HG03159 (cell line): Measurements from ENCODE around the gene VARS2.
"Not testable (repeated sequence)": the region's sequence is repeated elsewhere in the genome, so short reads cannot be mapped to it uniquely, and the experiment has no call there.

Experiments
- ATAC-seq: cut with Tn5 transposase; IDR thresholded peaks from one replicate; pipeline ENCODE4 v1.9.1; 2021; ENCODE audit warnings: mild to moderate bottlenecking, moderate library complexity; ENCODE audit not compliant: unreplicated experiment

Gene VARS2

DNA sequence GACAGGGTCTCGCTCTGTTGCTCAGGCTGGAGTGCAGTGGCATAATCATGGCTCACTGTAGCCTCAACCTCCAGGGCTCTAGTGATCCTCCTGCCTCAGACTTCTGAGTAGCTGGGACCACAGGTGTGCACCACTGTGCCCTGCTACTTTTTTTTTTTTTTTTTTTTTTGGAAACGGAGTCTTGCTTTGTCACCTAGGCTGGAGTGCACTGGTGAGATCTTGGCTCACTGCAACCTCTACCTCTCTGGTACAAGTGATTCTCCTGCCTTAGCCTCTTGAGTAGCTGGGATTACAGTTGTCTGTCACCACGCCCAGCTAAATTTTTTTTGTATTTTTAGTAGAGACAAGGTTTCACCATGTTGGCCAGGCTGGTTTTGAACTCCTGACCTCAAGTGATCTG lies 13.0 kb downstream of the VARS2 start:
- ATAC-seq: not testable (repeated sequence)

DNA sequence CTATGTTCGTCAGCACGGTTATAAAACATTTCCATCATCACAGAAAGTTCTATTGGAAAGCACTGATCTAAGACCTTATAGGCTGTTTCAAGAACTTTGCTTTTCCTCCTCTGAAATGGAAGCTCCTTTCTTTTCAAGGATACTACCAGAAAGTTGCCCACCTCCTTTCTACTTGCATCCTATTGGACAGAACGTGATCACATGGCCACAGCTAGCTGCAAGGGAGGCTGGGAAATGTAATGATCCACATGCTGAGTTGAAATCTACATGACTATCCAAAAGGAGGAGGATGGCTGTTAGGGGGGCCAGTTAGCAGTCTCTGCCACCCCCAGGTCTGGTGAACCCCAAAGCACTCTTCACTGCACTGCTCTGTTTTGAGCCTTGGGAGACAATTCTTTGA lies 14.6 kb downstream of the VARS2 start:
- ATAC-seq: no peak

DNA sequence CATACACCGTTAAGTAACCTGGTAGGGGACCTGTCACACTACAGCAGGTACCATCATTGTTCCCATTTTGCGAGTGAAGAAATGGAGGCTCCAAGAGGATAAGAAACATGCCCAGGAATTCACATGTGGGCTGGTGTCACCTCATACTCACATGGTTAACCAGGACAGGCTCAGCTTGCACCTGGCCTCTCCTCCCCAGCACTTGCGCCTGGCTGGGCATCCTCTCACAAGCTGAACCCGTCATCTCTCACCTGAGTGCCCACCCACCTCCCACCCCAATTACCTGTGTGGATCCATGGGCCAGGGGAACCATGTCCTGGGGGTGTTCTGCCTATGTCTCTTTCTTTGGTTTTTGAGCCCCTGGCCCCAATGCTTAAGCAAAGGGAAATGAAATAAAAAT lies 16.5 kb downstream of the VARS2 start:
- ATAC-seq: no peak

- ATAC-seq: no peak
Measured at GRCh38 chr6:30931272-30931671, 17.2 kb downstream of the VARS2 start.

DNA sequence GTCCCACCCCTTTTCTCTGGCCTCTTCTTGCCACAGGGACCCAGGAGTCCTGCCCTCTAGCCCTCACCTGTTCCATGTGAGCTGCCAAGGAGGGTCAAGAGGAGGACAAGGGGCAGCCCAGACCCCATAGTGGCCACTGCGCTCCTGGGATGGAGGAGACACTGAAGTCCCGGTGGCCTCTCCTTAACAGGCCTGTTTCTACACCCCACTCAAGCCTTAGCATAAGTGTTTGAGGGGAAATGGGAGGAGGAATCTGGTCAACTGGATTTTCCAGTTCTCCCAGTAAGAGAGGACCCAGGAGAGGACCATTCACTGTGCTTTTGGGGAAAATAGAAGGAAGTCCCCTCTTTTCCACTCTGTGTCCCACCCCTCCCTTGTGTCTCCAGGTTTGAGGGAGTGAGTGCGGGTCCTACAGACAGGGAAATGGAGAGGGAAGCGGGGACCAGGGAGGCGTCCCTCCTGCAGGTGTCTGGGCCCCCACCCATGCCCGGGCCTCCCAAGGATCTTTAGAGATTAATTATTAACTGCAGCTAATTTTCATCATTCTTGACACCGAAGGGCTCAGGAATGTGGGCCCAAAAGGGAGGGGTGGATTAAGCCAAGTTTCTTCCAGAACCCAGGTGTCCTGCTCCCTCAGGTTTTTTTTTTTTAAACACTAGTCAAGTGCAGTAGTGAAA lies 18.1 kb downstream of the VARS2 start, which contains the start of gene SFTA2:
Gene SFTA2, minus strand, starts transcription at position 202 of the 677 bp plus-strand sequence. Its CDS starts 74 bp downstream, at position 128.
- ATAC-seq: no peak

DNA sequence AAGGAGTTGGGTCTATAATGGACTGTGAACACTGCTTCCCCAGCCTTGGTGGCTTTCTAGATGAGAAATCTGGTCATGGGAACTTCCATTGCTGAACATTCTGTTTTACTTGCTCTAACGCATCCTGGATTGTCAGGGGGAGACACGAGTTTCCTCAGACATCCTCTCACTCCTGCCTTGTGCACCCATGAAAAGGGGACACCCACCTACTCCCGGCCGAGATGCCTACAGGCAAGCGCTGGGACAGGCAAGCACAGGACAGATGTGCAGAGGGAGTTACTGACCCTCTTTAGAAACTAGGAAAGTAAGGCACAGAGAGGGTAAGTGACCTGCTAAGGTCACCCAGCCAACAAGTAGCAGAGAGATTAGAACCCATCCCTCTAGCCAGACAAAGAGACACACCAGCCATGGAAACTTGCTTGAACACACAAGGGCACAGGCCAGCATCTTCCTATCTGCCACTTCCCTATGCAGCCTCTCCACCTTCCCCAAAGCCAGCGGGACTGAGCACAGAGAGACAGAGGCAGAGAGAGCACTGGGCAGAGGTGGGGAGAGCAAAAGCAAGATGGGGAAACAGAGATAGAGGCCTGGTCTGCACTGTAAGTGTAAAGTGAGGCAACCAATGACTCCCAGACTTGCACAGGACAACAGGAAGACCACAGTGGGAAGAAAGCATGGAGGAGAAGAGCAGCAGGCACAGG lies 18.8 kb downstream of the VARS2 start:
- ATAC-seq: no peak

DNA sequence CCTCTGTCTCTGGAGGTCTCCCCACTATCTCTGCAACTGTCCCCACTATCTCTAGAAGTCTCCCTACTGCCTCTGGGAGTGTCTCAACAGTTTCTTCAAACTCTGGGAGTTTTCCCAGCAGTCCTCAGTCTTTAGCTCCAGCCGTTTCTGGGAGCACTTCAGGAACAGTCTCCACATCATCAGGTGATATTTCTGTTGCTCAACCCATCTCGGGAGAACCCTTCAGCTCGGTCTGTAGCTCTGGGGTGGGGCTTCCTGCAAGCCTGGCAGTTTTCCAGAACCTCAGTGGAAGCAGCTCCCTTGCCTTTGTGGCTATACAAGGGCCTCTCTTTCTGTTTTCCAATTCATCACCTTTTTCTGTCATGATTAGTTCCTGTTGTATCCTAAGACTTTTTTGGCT lies 21.0 kb downstream of the VARS2 start:
- ATAC-seq: no peak

DNA sequence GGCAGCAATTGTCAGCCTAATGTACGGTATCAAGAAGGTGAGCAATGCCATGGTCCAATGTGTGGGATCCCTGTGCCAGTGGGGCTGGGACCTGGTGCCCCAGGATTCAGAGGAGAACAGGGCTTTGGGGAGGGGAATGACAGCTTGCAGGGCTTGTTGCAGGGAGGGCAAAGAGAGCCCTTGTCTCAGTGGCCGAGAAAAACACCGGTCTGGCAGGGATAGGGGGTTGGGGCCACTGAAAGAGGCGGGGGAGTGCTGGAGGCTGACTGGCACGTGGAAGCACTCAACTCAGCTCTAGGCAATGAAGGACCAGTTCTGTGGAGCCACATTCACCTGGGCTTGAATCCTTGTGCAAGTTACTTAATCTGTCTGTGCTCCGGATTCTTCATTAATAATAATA lies 23.2 kb downstream of the VARS2 start:
- no peak for ATAC-seq

GRCh38 chr6:30938730-30939129 lies 24.7 kb downstream of the VARS2 start:
- no peak for ATAC-seq

GRCh38 chr6:30939473-30939872 lies 25.4 kb downstream of the VARS2 start:
- no peak for ATAC-seq

GRCh38 chr6:30940361-30940986 lies 26.4 kb downstream of the VARS2 start, which contains the start of gene MUCL3:
MUCL3 (plus strand) TSS chr6:30940973; CDS start chr6:30941000, 27 bp downstream.
- no peak for ATAC-seq

- ATAC-seq: no peak
Measured at GRCh38 chr6:30942338-30943060, 28.5 kb downstream of the VARS2 start.

DNA sequence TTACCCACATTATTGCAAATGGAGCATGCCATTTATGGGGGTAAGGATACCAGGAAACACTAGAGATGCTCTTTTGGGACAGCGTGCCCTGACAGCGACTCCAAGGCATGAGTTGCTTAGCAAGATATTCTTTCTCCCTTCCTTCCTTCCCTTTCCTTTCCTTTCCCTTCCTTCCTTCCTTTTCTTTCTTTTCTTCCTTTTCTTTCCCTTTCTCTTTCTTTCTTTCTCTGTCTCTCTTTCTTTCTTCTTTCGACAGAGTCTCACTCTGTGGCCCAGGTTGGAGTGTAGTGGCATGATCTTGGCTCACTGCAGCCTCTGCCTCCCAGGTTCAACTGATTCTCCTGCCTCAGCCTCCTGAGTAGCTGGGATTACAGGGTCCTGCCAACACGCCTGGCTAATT lies 30.0 kb downstream of the VARS2 start:
- ATAC-seq: no peak

DNA sequence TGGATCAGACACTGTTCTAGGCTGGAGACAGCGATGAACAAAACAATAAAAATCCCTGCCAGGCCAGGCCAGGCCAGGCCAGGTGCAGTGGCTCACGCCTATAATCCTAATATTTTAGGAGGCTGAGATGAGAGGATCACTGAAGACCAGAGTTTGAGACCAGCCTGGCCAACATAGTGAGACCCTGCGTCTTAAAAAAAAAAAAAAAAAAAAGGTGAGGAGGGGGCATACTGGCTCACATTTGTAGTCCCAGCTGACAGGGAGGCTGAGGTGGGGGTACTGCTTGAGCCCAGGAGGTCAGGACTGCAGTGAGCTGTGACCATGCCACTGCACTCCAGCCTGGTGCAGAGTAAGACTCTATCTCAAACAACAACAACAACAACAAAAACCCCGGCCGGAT lies 31.2 kb downstream of the VARS2 start:
- ATAC-seq: no peak

- ATAC-seq: no peak
Measured at GRCh38 chr6:30947231-30947630, 33.2 kb downstream of the VARS2 start.

DNA sequence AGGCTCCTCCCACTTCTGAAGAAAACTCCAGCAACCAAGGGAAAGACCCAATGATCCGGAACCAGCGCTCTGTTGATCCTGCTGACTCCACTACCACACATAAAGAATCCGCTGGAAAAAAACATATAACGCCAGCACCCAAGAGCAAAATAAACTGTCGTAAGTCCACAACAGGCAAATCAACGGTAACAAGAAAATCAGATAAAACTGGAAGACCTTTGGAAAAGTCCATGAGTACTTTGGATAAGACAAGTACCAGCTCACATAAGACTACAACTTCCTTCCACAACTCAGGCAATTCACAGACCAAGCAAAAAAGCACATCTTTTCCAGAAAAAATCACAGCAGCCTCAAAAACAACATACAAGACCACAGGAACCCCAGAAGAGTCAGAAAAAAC lies 34.8 kb downstream of the VARS2 start:
- ATAC-seq: no peak

GRCh38 chr6:30951907-30952469 lies 38.0 kb downstream of the VARS2 start:
- ATAC-seq: no peak

- ATAC-seq: no peak
Measured at GRCh38 chr6:30954631-30955366, 40.8 kb downstream of the VARS2 start.

DNA sequence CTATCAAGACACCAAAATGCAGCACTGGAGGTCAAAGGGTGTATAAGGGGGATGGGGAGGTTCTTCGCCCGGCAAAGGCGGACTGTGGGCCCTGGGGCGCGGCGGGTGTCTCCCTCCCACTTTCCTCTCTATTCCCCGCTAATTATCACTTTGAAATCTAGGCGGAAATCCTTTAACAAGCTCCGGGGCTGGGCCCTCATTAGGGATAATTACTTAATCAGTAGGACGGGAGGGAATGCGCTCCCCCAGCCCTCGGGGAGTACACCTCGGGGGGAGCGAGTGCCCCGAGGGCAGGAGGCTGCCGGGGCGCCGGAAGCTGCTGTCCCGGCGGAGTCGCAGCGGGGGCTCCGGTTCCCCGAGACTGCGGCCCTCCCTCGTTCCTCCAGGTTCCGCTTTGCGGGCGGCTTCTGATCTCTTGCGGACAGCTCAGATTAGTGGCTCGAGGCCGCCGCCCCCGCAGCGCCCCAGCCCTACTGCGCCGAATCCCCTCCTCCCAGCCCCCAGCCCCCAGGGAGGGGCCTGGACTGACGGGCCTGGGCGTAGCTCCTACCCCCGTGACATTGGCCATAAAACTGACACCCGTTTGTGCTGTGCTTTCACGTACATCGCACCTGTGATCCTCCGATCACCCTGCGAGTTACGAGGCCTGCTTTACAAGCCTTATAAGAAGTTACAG lies 41.5 kb downstream of the VARS2 start:
- ATAC-seq: peak; percentile 71

GRCh38 chr6:30957716-30958115 lies 43.7 kb downstream of the VARS2 start:
- no peak for ATAC-seq
